Prostate gland (tissue), 2 donors: ENCODE measurements around the gene ROR1. TPM values are rescaled to one million over a fixed set of nuclear protein-coding genes. Genes with fewer than 3 reads are reported as not detected.

Experiments used
- DNase-seq: peaks from one replicate; pipeline ENCODE4 v3.0.0-alpha.2; 2019; ENCODE audit warnings: low spot score
- H3K27ac ChIP-seq, 2 donors: fragments of 200-600 bp; sonication (generic); 2 replicates each; pipeline ENCODE4 v1.5.1; 2017 to 2019
- H3K27me3 ChIP-seq: fragments of 200-600 bp; sonication (generic); replicated peaks from 2 replicates; pipeline ENCODE4 v1.5.1; 2019; ENCODE audit not compliant: insufficient read depth
- H3K36me3 ChIP-seq, 2 donors: fragments of 200-600 bp; sonication (generic); 1 replicate in 1 of 2; 2 replicates in 1 of 2; pipeline versions ENCODE4 v1.5.1 to v1.8.1; 2017 to 2019
- H3K4me1 ChIP-seq: fragments of 200-600 bp; sonication (generic); replicated peaks from 2 replicates; pipeline ENCODE4 v1.5.1; 2019
- H3K4me3 ChIP-seq, 2 donors: fragments of 200-600 bp; sonication (generic); 2 replicates each; pipeline ENCODE4 v1.5.1; 2017 to 2019
- H3K9me3 ChIP-seq: fragments of 200-600 bp; sonication (generic); 2 replicates; pipeline ENCODE4 v1.5.1; 2017
- CTCF ChIP-seq, 4 experiments: fragments of 200-600 bp in 2 of 4; fragments of 450-650 bp in 2 of 4; sonication (generic) in 2 of 4; IDR thresholded peaks; 1 replicate in 3 of 4; 2 replicates in 1 of 4; pipeline ENCODE4 v1.5.1; 2016 to 2019; ENCODE audit warnings: antibody characterized with exemption in 4 of 4, mild to moderate bottlenecking in 2 of 4, moderate library complexity in 2 of 4
- POLR2A ChIP-seq: fragments of 450-650 bp; IDR thresholded peaks from one replicate; pipeline ENCODE4 v1.6.1; 2016; ENCODE audit warnings: antibody characterized with exemption, mild to moderate bottlenecking
- POLR2AphosphoS5 ChIP-seq: sonication (generic); formaldehyde crosslinking; IDR thresholded peaks from one replicate; pipeline ENCODE4 v1.6.1; 2017; ENCODE audit warnings: antibody characterized with exemption
- WGBS: methylation state at CpG from one replicate; pipeline ENCODE4 v1.1.5; 2018; 5-methylcytosine and 5-hydroxymethylcytosine counted together
- intact Hi-C: fragments of 100-400 bp; cut with DNase I; formaldehyde crosslinking; loops from one replicate; pipeline ENCODE4 v1.14.2; 2022
- total RNA-seq, 2 donors: library from RNA; depleted of rRNA; stranded (reverse); fragments of >200 nt; gene quantifications; one replicate each; pipeline ENCODE4 v1.1.0, GENCODE V29; 2016

Gene ROR1
- total RNA-seq, 2 donors from 2014 or later: 7.3 to 11.1 TPM

GRCh38 chr1:64126581-64126980 lies 352.8 kb downstream of the ROR1 start:
- intact Hi-C loops: no loop called here
- H3K27me3 ChIP-seq: no peaks in the 10 kb centered on the region
- H3K4me3 ChIP-seq: no peak overlapping the region
- no peaks in the 10 kb centered on the region for H3K36me3 ChIP-seq
- no peaks in the 10 kb centered on the region for H3K9me3 ChIP-seq
- no peaks in the 10 kb centered on the region for H3K4me1 ChIP-seq
- no peak for DNase-seq
- 69% methylated on average over 1 of the region's 1 CpG for WGBS
- no peak for TF ChIP-seq POLR2A
- no peak for TF ChIP-seq CTCF (IDR thresholded peaks at IDR 0.05)
- no peak for TF ChIP-seq POLR2AphosphoS5
- H3K27ac ChIP-seq: no peak overlapping the region

DNA sequence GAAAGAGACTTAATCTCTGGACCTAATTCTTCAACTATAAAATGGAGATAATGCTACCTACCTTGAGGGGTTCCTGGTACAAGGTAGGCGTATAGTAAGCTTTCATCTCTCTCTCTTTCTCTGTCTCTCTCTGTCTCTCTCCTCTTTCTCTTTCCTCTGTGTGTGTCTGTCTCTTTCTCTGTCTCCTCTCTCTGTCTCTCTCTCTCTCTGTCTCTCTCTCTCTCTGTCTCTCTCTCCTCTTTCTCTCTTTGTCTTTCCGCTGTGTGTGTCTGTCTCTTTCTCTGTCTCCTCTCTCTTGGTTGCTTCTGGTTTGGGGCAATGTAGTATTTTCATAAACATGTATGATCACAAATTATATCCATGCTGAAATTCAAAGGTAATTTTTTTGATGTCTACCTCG lies 353.5 kb downstream of the ROR1 start:
- 66% methylated on average over 3 of the region's 3 CpGs for WGBS
- Histone ChIP-seq H3K4me3 (no peak overlapping the region), H3K9me3 (no peaks in the 10 kb centered on the region), H3K4me1 (no peaks in the 10 kb centered on the region), H3K36me3 (no peaks in the 10 kb centered on the region), H3K27me3 (no peaks in the 10 kb centered on the region), H3K27ac (no peak overlapping the region)
- intact Hi-C loops: no loop called here
- no peak for DNase-seq
- TF ChIP-seq POLR2AphosphoS5: no peak
- no peak for TF ChIP-seq CTCF (IDR thresholded peaks at IDR 0.05)
- TF ChIP-seq POLR2A: no peak

GRCh38 chr1:64129701-64130100 lies 355.9 kb downstream of the ROR1 start:
- WGBS: 59% methylated on average over 5 of the region's 5 CpGs
- intact Hi-C loops: no loop called here
- Histone ChIP-seq H3K27me3 (no peaks in the 10 kb centered on the region), H3K4me3 (no peak overlapping the region), H3K9me3 (no peaks in the 10 kb centered on the region), H3K27ac (no peak overlapping the region), H3K36me3 (no peaks in the 10 kb centered on the region), H3K4me1 (no peaks in the 10 kb centered on the region)
- no peak for DNase-seq
- TF ChIP-seq POLR2A: no peak
- TF ChIP-seq POLR2AphosphoS5: no peak
- no peak for TF ChIP-seq CTCF (IDR thresholded peaks at IDR 0.05)

DNA sequence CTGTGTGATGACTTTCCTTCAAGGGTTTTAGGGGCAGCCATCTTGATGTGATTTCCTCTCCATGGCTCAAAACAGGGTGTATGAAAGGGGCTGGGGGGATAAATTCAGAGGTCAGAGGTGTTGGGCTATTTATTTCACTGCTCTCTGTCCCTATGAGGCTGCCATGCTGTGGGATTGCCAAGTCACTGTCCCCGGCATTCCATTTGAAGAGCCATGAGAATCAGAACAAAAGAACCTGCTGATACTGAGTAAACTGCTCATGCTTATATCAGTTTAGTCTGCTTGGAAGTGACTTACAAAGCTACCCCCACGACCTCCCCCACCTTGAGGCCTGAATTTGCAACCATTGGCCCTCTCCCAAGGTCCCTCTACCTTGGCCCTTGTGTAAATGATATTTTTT lies 357.3 kb downstream of the ROR1 start:
- Histone ChIP-seq H3K4me1 (no peaks in the 10 kb centered on the region), H3K9me3 (no peaks in the 10 kb centered on the region), H3K27ac (no peak overlapping the region), H3K36me3 (no peaks in the 10 kb centered on the region), H3K4me3 (no peak overlapping the region), H3K27me3 (no peaks in the 10 kb centered on the region)
- WGBS: 86% methylated on average over 2 of the region's 2 CpGs
- TF ChIP-seq POLR2A: no peak
- TF ChIP-seq CTCF (IDR thresholded peaks at IDR 0.05): no peak
- no peak for TF ChIP-seq POLR2AphosphoS5
- DNase-seq: no peak
- intact Hi-C loops: no loop called here

- intact Hi-C loops: no loop called here
- no peak overlapping the region for H3K4me3 ChIP-seq
- no peaks in the 10 kb centered on the region for H3K4me1 ChIP-seq
- no peaks in the 10 kb centered on the region for H3K9me3 ChIP-seq
- H3K27me3 ChIP-seq: no peaks in the 10 kb centered on the region
- no peaks in the 10 kb centered on the region for H3K36me3 ChIP-seq
- no peak for DNase-seq
- WGBS: 91% methylated on average over 5 of the region's 5 CpGs
- H3K27ac ChIP-seq: no peak overlapping the region
- TF ChIP-seq POLR2A: no peak
- TF ChIP-seq CTCF (IDR thresholded peaks at IDR 0.05): no peak
- TF ChIP-seq POLR2AphosphoS5: no peak
Observed at GRCh38 chr1:64133036-64133435, 359.2 kb downstream of the ROR1 start.
